HL-60 (cell line): Measurements from ENCODE around the gene TMPO.

Experiments used
- CTCF ChIP-seq: IDR thresholded peaks from one replicate; pipeline ENCODE4 v1.5.1; 2011; ENCODE audit warnings: low read length, control low read depth, inconsistent platforms; ENCODE audit not compliant: insufficient read depth
- GABPA ChIP-seq: IDR thresholded peaks from 2 replicates; pipeline ENCODE4 v1.6.1; 2012; ENCODE audit warnings: low read depth
- POLR2AphosphoS5 ChIP-seq: IDR thresholded peaks from 2 replicates; pipeline ENCODE4 v1.6.1; 2012; ENCODE audit warnings: low read depth
- REST ChIP-seq: IDR thresholded peaks from 2 replicates; pipeline ENCODE4 v1.6.1; 2012; ENCODE audit warnings: low read depth; ENCODE audit not compliant: insufficient replicate concordance

GRCh38 chr12:98582093-98582492 lies 66.7 kb downstream of the TMPO start:
- TF ChIP-seq CTCF (no peak), GABPA (no peak), REST (no peak), POLR2AphosphoS5 (no peak)
